PC-9 (cell line): ENCODE measurements around the gene PTTG1IP. TPM values are rescaled to one million over a fixed set of nuclear protein-coding genes. Genes with fewer than 3 reads are reported as not detected.

ENCODE experiments used
- BruUV-seq: library from RNA; stranded (reverse); fragments of 400-500 nt; replicated peaks from 2 replicates; lab custom pipeline; 2021; lab: Mats Ljungman, UMichigan
- CTCF ChIA-PET: fragments of 300-600 bp; sonication (Branson Sonifier 250); formaldehyde crosslinking; loops from one replicate; lab custom pipeline; 2022; ENCODE audit warnings: antibody characterized with exemption; lab: Charles Lee
- POLR2A ChIA-PET: fragments of 300-600 bp; sonication (Branson Sonifier 250); formaldehyde crosslinking; loops from one replicate; lab custom pipeline; 2022; ENCODE audit warnings: antibody characterized with exemption; ENCODE audit not compliant: unreplicated experiment; lab: Charles Lee
- DNase-seq, 2 experiments: peaks; one replicate each; pipeline versions ENCODE4 v3.0.0 to v3.0.0-alpha.2; 2015 to 2022; ENCODE audit warnings: mixed read lengths in 1 of 2
- H2AFZ ChIP-seq: fragments of 200-600 bp; sonication (generic); 2 replicates; pipeline ENCODE4 v1.8.1; 2017; ENCODE audit warnings: antibody characterized with exemption
- H3F3A ChIP-seq: fragments of 200-600 bp; sonication (generic); 2 replicates; pipeline ENCODE4 v1.8.1; 2017; ENCODE audit warnings: antibody characterized with exemption, mild to moderate bottlenecking, low read depth; ENCODE audit not compliant: insufficient read depth
- H3K27ac ChIP-seq: fragments of 200-600 bp; sonication (generic); 2 replicates; pipeline ENCODE4 v1.6.1; 2016; ENCODE audit warnings: mixed run types
- H3K27me3 ChIP-seq: fragments of 200-600 bp; sonication (generic); 2 replicates; pipeline ENCODE4 v1.6.1; 2016; ENCODE audit warnings: low read depth, mixed run types; ENCODE audit not compliant: insufficient read depth
- H3K36me3 ChIP-seq: fragments of 200-600 bp; sonication (generic); 2 replicates; pipeline ENCODE4 v1.6.1; 2016; ENCODE audit warnings: low read depth, mixed run types
- H3K4me1 ChIP-seq: fragments of 200-600 bp; sonication (generic); replicated peaks from 2 replicates; pipeline ENCODE4 v1.6.1; 2016; ENCODE audit warnings: mixed run types; ENCODE audit not compliant: insufficient read depth
- H3K4me2 ChIP-seq: fragments of 200-600 bp; sonication (generic); 2 replicates; pipeline ENCODE4 v1.6.1; 2017; ENCODE audit warnings: mixed run types
- H3K4me3 ChIP-seq: fragments of 200-600 bp; sonication (generic); 2 replicates; pipeline ENCODE4 v1.6.1; 2016; ENCODE audit warnings: mixed run types
- H3K79me2 ChIP-seq: fragments of 200-600 bp; sonication (generic); 2 replicates; pipeline ENCODE4 v1.6.1; 2017; ENCODE audit warnings: low read depth, mixed run types
- H3K9me2 ChIP-seq: fragments of 200-600 bp; sonication (generic); 2 replicates; pipeline ENCODE4 v1.8.1; 2017; ENCODE audit warnings: mild to moderate bottlenecking; ENCODE audit not compliant: insufficient read depth
- H3K9me3 ChIP-seq: fragments of 200-600 bp; sonication (generic); 2 replicates; pipeline ENCODE4 v1.8.1; 2016; ENCODE audit warnings: low read depth; ENCODE audit not compliant: insufficient read depth
- H4K20me1 ChIP-seq: fragments of 200-600 bp; sonication (generic); 2 replicates; pipeline ENCODE4 v1.8.1; 2017; ENCODE audit not compliant: insufficient read depth
- EZH2 ChIP-seq: fragments of 200-600 bp; sonication (generic); IDR thresholded peaks from 2 replicates; pipeline ENCODE4 v1.8.0; 2017; ENCODE audit warnings: antibody characterized with exemption, low read depth
- intact Hi-C: fragments of 100-400 bp; cut with micrococcal nuclease; formaldehyde crosslinking; loops from one replicate; pipeline ENCODE4 v1.10.0; 2022; ENCODE audit not compliant: unreplicated experiment
- total RNA-seq: library from RNA; stranded (reverse); gene quantifications from 2 replicates; pipeline ENCODE4 v1.2.3, GENCODE V29; 2021
- TF ChIP-seq, protein P1 (sequence below): fragments of 200-600 bp; sonication (generic); conservative IDR thresholded peaks from 2 replicates; pipeline ENCODE4 v1.6.1; 2017; ENCODE audit warnings: mixed run types, antibody characterized with exemption, mild to moderate bottlenecking, moderate library complexity

PTTG1IP gene
- total RNA-seq, 1 experiment from 2014 or later = 174 TPM

DNA sequence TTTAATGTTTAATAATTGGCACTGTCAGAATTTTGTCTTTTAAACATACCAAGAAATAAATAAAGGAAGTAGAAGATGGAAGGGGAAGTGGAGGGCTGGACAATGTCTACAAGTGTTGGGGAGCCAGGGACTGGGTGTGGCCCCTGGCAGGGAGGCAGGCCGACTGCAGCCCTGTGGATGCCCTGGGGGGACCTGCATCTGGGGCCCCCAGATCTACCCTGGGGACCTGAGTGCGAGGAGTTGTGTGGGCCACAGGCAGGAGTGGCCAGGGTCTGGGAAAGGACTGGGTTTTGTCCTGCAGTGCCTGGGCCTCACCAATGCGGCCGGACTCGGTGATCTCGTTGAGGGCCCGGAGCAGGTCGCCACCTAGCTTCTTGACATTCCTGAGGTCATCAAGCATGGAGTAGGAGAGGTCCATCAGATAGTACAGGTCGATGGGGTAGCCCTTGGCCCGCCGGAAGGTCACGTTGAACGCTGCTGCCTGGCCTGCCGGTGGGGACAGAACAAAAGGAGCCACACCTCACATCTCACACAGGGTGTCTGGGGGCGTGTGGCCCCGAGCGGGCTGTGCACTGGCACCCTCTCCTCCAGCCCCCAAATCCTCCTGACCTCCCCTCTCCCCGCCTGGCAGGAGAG is 29.7 kb upstream of the PTTG1IP start:
- H3F3A ChIP-seq = peaks cover 10% of the 10 kb centered on the region
- no peak overlapping the region for H3K4me3 ChIP-seq
- ChIA-PET CTCF (no interaction called here), POLR2A (no interaction called here)
- no peak for DNase-seq
- no peaks in the 10 kb centered on the region for H3K4me1 ChIP-seq
- no peaks in the 10 kb centered on the region for H3K27me3 ChIP-seq
- H3K9me2 ChIP-seq = no peaks in the 10 kb centered on the region
- intact Hi-C loops = no loop called here
- H3K27ac ChIP-seq = no peak overlapping the region
- H4K20me1 ChIP-seq = no peaks in the 10 kb centered on the region
- no peaks in the 10 kb centered on the region for H3K79me2 ChIP-seq
- TF ChIP-seq EZH2 = no peak
- no peaks in the 10 kb centered on the region for H3K36me3 ChIP-seq
- no peak overlapping the region for H3K4me2 ChIP-seq
- H2AFZ ChIP-seq = no peak overlapping the region
- H3K9me3 ChIP-seq = no peaks in the 10 kb centered on the region
- no TSS peak for BruUV-seq

DNA sequence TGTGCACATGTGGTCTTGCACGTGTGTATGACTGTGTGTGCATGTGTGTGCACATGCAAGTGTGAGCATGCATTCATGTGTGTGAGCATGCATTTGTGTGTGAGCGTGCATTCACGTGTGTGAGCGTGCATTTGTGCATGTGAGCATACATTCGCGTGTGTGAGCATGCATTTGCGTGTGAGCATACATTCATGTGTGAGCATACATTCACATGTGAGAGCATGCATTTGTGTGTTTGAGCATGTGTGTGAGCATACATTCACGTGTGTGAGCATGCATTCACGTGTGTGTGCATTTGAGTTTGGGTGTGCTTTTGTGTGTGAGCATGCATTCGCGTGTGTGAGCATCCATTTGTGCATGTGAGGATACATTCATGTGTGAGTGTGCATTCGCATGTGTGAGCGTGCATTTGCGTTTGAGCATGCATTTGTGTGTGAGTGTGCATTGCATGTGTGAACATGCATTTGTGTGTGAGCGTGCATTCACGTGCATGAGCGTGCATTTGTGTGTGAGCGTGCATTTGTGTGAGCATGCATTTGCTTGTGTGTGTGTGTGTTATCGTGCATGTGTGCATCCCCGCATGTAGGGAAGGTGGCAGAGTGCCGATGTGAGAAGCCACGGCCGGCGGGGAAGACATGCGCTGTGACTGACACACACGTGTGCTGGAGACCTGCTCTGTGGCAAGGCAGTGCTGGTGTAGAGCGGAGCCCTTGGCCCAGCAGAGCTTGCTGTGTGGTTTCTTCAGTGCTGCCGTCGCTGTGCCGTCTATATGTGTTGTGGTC is 29.0 kb upstream of the PTTG1IP start:
- CTCF ChIA-PET = no interaction called here
- Histone ChIP-seq H3K27me3 (no peaks in the 10 kb centered on the region), H3K4me2 (no peak overlapping the region), H3K9me3 (no peaks in the 10 kb centered on the region), H3K79me2 (no peaks in the 10 kb centered on the region), H2AFZ (no peak overlapping the region), H3K9me2 (no peaks in the 10 kb centered on the region), H3F3A (peaks cover 10% of the 10 kb centered on the region), H4K20me1 (no peaks in the 10 kb centered on the region), H3K27ac (no peak overlapping the region), H3K36me3 (no peaks in the 10 kb centered on the region), H3K4me1 (no peaks in the 10 kb centered on the region), H3K4me3 (no peak overlapping the region)
- no TSS peak for BruUV-seq
- intact Hi-C loops = no loop called here
- POLR2A ChIA-PET = no interaction called here
- DNase-seq = no peak
- TF ChIP-seq, protein P1, sequence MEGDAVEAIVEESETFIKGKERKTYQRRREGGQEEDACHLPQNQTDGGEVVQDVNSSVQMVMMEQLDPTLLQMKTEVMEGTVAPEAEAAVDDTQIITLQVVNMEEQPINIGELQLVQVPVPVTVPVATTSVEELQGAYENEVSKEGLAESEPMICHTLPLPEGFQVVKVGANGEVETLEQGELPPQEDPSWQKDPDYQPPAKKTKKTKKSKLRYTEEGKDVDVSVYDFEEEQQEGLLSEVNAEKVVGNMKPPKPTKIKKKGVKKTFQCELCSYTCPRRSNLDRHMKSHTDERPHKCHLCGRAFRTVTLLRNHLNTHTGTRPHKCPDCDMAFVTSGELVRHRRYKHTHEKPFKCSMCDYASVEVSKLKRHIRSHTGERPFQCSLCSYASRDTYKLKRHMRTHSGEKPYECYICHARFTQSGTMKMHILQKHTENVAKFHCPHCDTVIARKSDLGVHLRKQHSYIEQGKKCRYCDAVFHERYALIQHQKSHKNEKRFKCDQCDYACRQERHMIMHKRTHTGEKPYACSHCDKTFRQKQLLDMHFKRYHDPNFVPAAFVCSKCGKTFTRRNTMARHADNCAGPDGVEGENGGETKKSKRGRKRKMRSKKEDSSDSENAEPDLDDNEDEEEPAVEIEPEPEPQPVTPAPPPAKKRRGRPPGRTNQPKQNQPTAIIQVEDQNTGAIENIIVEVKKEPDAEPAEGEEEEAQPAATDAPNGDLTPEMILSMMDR = no peak
- no peak for TF ChIP-seq EZH2

DNA sequence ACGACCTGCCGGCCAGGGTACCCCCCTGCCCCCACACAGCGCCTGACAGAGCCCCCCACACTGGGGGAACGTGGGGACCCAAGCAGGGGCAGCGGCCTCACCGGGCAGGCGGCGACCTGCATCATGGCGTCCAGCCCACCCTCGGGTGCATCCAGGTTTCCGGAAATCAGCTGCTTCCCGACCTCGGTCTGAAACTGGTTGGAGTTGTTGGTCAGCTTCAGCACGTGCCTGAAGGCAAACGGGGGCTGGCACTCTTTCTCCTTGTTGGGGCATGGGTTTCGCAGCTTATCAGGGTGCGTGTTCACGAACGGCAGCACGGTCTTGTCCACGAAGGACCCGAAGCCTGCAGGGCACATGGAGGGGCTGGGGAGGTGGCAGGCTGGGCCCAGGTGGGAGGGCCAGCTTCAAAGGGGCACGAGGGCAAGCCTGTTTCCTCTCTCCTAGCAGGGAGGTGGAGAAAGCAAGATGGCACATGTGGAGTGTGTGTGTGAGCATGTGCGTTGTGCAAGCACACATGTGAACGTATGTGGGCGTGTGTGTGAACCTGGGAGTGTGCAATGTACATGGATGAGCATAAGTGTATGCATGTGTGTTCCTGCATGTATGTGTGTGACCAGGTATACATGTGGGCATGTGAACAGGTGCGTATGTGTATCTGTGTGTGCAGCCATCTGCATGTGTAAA is 28.0 kb upstream of the PTTG1IP start:
- ChIA-PET CTCF (interaction anchor here (0.6 kb wide), 1 partner anchor 10 kb away, joined by 3 read pairs; no protein-coding TSS in a partner anchor), POLR2A (interaction anchor here (0.5 kb wide), 1 partner anchor 26 kb away, joined by 4 read pairs; no protein-coding TSS in a partner anchor)
- no peak for DNase-seq
- Histone ChIP-seq H3K9me3 (no peaks in the 10 kb centered on the region), H3K9me2 (no peaks in the 10 kb centered on the region), H3K27me3 (no peaks in the 10 kb centered on the region), H3K4me2 (no peak overlapping the region), H3K27ac (no peak overlapping the region), H4K20me1 (no peaks in the 10 kb centered on the region), H3K4me1 (no peaks in the 10 kb centered on the region), H2AFZ (no peak overlapping the region), H3K4me3 (no peak overlapping the region), H3K79me2 (no peaks in the 10 kb centered on the region), H3K36me3 (no peaks in the 10 kb centered on the region), H3F3A (peaks cover 10% of the 10 kb centered on the region)
- no peak for TF ChIP-seq EZH2
- TF ChIP-seq, protein P1 = no peak
- no TSS peak for BruUV-seq
- intact Hi-C loops = no loop called here
